ENCODE measurements around the gene ZNF668.

ZNF668 gene

DNA sequence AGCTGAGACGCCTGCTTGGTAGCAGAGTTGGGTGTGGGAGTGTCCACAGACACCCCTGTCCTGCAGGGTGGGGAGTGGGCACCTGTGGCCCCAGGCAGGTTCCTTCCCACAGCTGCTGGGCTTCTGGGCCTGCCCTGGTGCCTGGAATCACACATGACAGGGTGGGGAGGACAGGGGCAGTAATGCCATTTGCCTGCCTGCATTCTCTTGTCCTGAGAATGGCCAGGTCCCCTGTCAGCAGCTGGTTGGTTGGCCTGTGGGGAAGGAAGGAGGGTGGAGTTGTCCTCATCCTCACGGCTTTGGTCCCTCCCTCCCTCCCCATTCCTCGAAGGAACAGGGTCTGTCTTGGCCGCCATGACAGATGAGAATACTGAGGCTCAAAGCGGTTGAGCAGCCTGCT lies 9.5 kb upstream of the ZNF668 start:
- no peak for TF ChIP-seq NFIC (IDR thresholded peaks at IDR 0.05)
- TF ChIP-seq ZBTB7A (IDR thresholded peaks at IDR 0.05; ENCODE audit: low read depth) = no peak
- TF ChIP-seq TEAD4 (IDR thresholded peaks at IDR 0.05) = no peak
- TF ChIP-seq, protein P1, sequence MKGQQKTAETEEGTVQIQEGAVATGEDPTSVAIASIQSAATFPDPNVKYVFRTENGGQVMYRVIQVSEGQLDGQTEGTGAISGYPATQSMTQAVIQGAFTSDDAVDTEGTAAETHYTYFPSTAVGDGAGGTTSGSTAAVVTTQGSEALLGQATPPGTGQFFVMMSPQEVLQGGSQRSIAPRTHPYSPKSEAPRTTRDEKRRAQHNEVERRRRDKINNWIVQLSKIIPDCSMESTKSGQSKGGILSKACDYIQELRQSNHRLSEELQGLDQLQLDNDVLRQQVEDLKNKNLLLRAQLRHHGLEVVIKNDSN (IDR thresholded peaks at IDR 0.05) = no peak
- no peak for TF ChIP-seq TAF1 (IDR thresholded peaks at IDR 0.05; ENCODE audit: low read depth)
- no peak for TF ChIP-seq RAD21 (IDR thresholded peaks at IDR 0.05; ENCODE audit: low read depth)
- no peak for TF ChIP-seq YY1 (IDR thresholded peaks at IDR 0.05; ENCODE audit: low read depth)
- TF ChIP-seq, protein P2, sequence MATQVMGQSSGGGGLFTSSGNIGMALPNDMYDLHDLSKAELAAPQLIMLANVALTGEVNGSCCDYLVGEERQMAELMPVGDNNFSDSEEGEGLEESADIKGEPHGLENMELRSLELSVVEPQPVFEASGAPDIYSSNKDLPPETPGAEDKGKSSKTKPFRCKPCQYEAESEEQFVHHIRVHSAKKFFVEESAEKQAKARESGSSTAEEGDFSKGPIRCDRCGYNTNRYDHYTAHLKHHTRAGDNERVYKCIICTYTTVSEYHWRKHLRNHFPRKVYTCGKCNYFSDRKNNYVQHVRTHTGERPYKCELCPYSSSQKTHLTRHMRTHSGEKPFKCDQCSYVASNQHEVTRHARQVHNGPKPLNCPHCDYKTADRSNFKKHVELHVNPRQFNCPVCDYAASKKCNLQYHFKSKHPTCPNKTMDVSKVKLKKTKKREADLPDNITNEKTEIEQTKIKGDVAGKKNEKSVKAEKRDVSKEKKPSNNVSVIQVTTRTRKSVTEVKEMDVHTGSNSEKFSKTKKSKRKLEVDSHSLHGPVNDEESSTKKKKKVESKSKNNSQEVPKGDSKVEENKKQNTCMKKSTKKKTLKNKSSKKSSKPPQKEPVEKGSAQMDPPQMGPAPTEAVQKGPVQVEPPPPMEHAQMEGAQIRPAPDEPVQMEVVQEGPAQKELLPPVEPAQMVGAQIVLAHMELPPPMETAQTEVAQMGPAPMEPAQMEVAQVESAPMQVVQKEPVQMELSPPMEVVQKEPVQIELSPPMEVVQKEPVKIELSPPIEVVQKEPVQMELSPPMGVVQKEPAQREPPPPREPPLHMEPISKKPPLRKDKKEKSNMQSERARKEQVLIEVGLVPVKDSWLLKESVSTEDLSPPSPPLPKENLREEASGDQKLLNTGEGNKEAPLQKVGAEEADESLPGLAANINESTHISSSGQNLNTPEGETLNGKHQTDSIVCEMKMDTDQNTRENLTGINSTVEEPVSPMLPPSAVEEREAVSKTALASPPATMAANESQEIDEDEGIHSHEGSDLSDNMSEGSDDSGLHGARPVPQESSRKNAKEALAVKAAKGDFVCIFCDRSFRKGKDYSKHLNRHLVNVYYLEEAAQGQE (IDR thresholded peaks at IDR 0.05; ENCODE audit: low read depth) = no peak
- TF ChIP-seq EP300 (IDR thresholded peaks at IDR 0.05; ENCODE audit: borderline replicate concordance) = no peak
- no peak for TF ChIP-seq TCF12 (IDR thresholded peaks at IDR 0.05; ENCODE audit: low read depth)
- TF ChIP-seq, protein P3, sequence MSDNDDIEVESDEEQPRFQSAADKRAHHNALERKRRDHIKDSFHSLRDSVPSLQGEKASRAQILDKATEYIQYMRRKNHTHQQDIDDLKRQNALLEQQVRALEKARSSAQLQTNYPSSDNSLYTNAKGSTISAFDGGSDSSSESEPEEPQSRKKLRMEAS (IDR thresholded peaks at IDR 0.05) = no peak
- TF ChIP-seq EGR1 (IDR thresholded peaks at IDR 0.05) = no peak

DNA sequence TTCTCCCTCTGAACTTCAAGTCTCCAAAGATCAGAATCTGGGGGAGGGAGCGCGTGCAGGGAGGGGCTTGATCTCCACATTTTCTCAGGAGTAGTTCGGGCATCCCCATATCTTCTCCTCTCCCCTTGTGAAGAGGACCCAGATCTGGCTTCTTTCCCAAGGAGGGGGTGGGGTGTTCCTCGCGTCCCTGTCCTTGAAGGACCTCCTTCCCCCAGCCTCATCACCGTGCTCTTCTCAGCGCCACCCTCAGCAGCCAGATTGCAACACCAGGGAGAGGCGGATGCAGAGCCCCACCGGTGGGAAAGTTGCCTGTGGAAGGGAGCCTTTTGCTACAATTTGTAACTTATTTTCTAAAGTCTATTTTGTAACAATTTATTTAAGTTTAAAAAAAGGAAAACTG lies 9.0 kb upstream of the ZNF668 start:
- TF ChIP-seq TEAD4 (IDR thresholded peaks at IDR 0.05) = no peak
- no peak for TF ChIP-seq RAD21 (IDR thresholded peaks at IDR 0.05; ENCODE audit: low read depth)
- TF ChIP-seq NFIC (IDR thresholded peaks at IDR 0.05) = no peak
- TF ChIP-seq, protein P2 (IDR thresholded peaks at IDR 0.05; ENCODE audit: low read depth) = no peak
- TF ChIP-seq FOXM1 (IDR thresholded peaks at IDR 0.05; ENCODE audit: borderline replicate concordance, low read depth) = no peak
- TF ChIP-seq ZBTB7A (IDR thresholded peaks at IDR 0.05; ENCODE audit: low read depth) = no peak
- no peak for TF ChIP-seq EP300 (IDR thresholded peaks at IDR 0.05; ENCODE audit: borderline replicate concordance)
- TF ChIP-seq, protein P3 (IDR thresholded peaks at IDR 0.05) = no peak
- TF ChIP-seq TAF1 (IDR thresholded peaks at IDR 0.05; ENCODE audit: low read depth) = no peak
- TF ChIP-seq EGR1 (IDR thresholded peaks at IDR 0.05) = no peak
- no peak for TF ChIP-seq TCF12 (IDR thresholded peaks at IDR 0.05; ENCODE audit: low read depth)
- no peak for TF ChIP-seq CREB1 (IDR thresholded peaks at IDR 0.05; ENCODE audit: low read depth)
- TF ChIP-seq, protein P1 (IDR thresholded peaks at IDR 0.05) = no peak
- no peak for TF ChIP-seq YY1 (IDR thresholded peaks at IDR 0.05; ENCODE audit: low read depth)
- TF ChIP-seq CEBPB (IDR thresholded peaks at IDR 0.05) = no peak

DNA sequence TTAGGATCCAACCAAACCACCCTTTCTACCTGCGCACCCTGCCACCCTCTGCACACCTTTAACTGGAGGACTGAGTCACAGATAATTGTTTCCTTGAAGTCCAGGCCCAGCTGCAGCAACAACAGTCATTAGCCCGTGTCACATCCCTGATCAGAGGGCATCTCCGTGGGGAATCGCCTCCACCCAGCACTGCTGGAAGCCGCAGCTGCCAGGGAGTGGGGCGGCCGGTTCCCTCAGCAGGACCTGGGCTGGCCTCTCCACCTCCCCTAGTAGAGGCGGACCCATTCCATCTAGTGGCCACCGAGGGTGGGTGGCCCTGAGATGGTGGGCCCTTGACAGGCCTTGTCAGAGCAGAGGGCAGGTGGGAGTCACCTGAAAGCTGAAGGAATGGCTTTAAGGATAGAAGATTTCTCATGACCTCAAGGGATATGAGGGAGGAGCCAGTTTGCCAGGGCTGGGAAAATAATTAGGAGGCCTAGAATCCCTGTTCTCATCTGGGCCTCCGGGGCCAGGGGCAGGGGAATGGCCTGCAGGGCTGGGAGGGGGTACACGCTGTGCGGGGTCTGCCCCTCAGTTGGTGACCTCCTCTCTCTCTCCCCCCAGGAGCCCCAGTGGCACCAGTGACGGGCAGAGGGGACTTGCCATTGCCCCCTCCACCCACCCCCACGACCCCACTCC lies 8.5 kb upstream of the ZNF668 start:
- TF ChIP-seq TCF12 (IDR thresholded peaks at IDR 0.05; ENCODE audit: low read depth) (peak; percentile 63), CREB1 (IDR thresholded peaks at IDR 0.05; ENCODE audit: low read depth) (no peak), TAF1 (IDR thresholded peaks at IDR 0.05; ENCODE audit: low read depth) (no peak), FOXM1 (IDR thresholded peaks at IDR 0.05; ENCODE audit: borderline replicate concordance, low read depth) (no peak), ZBTB7A (IDR thresholded peaks at IDR 0.05; ENCODE audit: low read depth) (peak; percentile 36; the same call in 1 of the 2 replicates), RAD21 (IDR thresholded peaks at IDR 0.05; ENCODE audit: low read depth) (0 out of 2 replicates have a peak, but pooled peaks have one; percentile 6), TEAD4 (IDR thresholded peaks at IDR 0.05) (no peak), CEBPB (IDR thresholded peaks at IDR 0.05) (no peak), EP300 (IDR thresholded peaks at IDR 0.05; ENCODE audit: borderline replicate concordance) (no peak)
- TF ChIP-seq, protein P2 (IDR thresholded peaks at IDR 0.05; ENCODE audit: low read depth) = no peak
- TF ChIP-seq, protein P3 (IDR thresholded peaks at IDR 0.05) = no peak
- TF ChIP-seq, protein P1 (IDR thresholded peaks at IDR 0.05) = no peak

Data from Ishikawa (cell line).